Sigmoid colon (tissue), 7 donors: ENCODE data around the gene HID1. TPM values are rescaled to one million over a fixed set of nuclear protein-coding genes. Genes with fewer than 3 reads are reported as not detected.
"Not testable (repeated sequence)": the region's sequence is repeated elsewhere in the genome, so short reads cannot be mapped to it uniquely, and the experiment has no call there.

ENCODE experiments used
- DNase-seq: peaks from one replicate; pipeline ENCODE4 v3.0.0-alpha.2; 2019
- H3K27ac ChIP-seq, 4 donors: fragments of 200-600 bp; sonication (generic); one replicate each; pipeline ENCODE4 v1.5.1; 2016 to 2019; ENCODE audit warnings: mild to moderate bottlenecking in 1 of 4
- H3K27me3 ChIP-seq, 3 donors: fragments of 200-600 bp; sonication (generic); one replicate each; pipeline ENCODE4 v1.5.1; 2019; ENCODE audit warnings: mild to moderate bottlenecking in 1 of 3
- H3K36me3 ChIP-seq, 4 donors: fragments of 200-600 bp; sonication (generic); one replicate each; pipeline ENCODE4 v1.5.1; 2016 to 2019
- H3K4me1 ChIP-seq, 4 donors: fragments of 200-600 bp; sonication (generic); one replicate each; pipeline ENCODE4 v1.5.1; 2017 to 2019
- H3K4me3 ChIP-seq, 4 donors: fragments of 200-600 bp; sonication (generic); one replicate each; pipeline ENCODE4 v1.5.1; 2017 to 2019; ENCODE audit warnings: mild to moderate bottlenecking in 2 of 4, moderate library complexity in 1 of 4
- H3K9me3 ChIP-seq, 4 donors: fragments of 200-600 bp in 3 of 4; sonication (generic) in 3 of 4; one replicate each; pipeline versions ENCODE4 v1.5.1 to v1.6.1; 2013 to 2019
- CTCF ChIP-seq, 4 experiments: fragments of 450-650 bp in 3 of 4; fragments of 200-600 bp in 1 of 4; IDR thresholded peaks; one replicate each; pipeline ENCODE4 v1.5.1; 2016 to 2019; ENCODE audit warnings: antibody characterized with exemption in 4 of 4, mild to moderate bottlenecking in 3 of 4, moderate library complexity in 2 of 4
- EP300 ChIP-seq, 4 donors: sonication (generic); formaldehyde crosslinking; IDR thresholded peaks; one replicate each; pipeline ENCODE4 v1.6.1; 2017; ENCODE audit warnings: antibody characterized with exemption in 4 of 4
- POLR2A ChIP-seq, 2 donors: fragments of 450-650 bp; IDR thresholded peaks; one replicate each; pipeline ENCODE4 v1.6.1; 2016; ENCODE audit warnings: antibody characterized with exemption in 2 of 2, mild to moderate bottlenecking in 2 of 2, moderate library complexity in 2 of 2
- POLR2AphosphoS5 ChIP-seq, 4 donors: sonication (generic); formaldehyde crosslinking; IDR thresholded peaks; one replicate each; pipeline ENCODE4 v1.6.1; 2017; ENCODE audit warnings: antibody characterized with exemption in 4 of 4
- WGBS, 2 donors: extraction: QIAGEN DNeasy Blood & Tissue Kit; methylation state at CpG; one replicate each; pipeline ENCODE4 v1.1.7; 2013; 5-methylcytosine and 5-hydroxymethylcytosine counted together
- intact Hi-C: fragments of 100-400 bp; cut with DNase I; formaldehyde crosslinking; loops from one replicate; pipeline ENCODE4 v1.15.1; 2023
- polyA plus RNA-seq, 3 donors: library from polyadenylated mRNA; stranded (reverse); fragments of 200-250 nt; gene quantifications; one replicate each; pipeline ENCODE4 v1.2.3, GENCODE V29; 2013
- total RNA-seq, 4 donors: library from RNA; depleted of rRNA; stranded (reverse); fragments of >200 nt; gene quantifications; one replicate each; pipeline ENCODE4 v1.1.0, GENCODE V29; 2016
- donor health status: healthy with polysubstance abuse.
- donor health status: Bipolar disorder and iron deficiency.
- donor health status: healthy.

Gene HID1
- total and polyA plus RNA-seq, 7 donors, result 7.1 to 34.8 (median 21.6) TPM

GRCh38 chr17:74907012-74907411 is 65.5 kb downstream of the HID1 start:
- no peak overlapping the region for H3K27ac ChIP-seq
- H3K9me3 ChIP-seq, result no peaks in the 10 kb centered on the region
- no peak for DNase-seq
- H3K4me3 ChIP-seq, result no peak overlapping the region
- 95 to 97% methylated on average over 34 of the region's 34 CpGs for WGBS, 2 donors
- intact Hi-C loops, result no loop called here
- TF ChIP-seq POLR2A (IDR thresholded peaks at IDR 0.05), result no peak
- TF ChIP-seq EP300 (IDR thresholded peaks at IDR 0.05), result no peak
- H3K27me3 ChIP-seq, result peaks cover 0 to 17% (median 5%) of the 10 kb centered on the region in 3 donors
- H3K36me3 ChIP-seq, result no peaks in the 10 kb centered on the region
- H3K4me1 ChIP-seq, result no peaks in the 10 kb centered on the region

- DNase-seq, intact Hi-C loops, H3K36me3 ChIP-seq, H3K27ac ChIP-seq, H3K9me3 ChIP-seq, H3K4me1 ChIP-seq, H3K4me3 ChIP-seq: not testable (repeated sequence)
- H3K27me3 ChIP-seq, result peaks cover 0 to 17% (median 7%) of the 10 kb centered on the region in 3 donors
- 68 to 70% methylated on average over 6 of the region's 6 CpGs for WGBS, 2 donors
Measured at GRCh38 chr17:74906214-74906793, 66.3 kb downstream of the HID1 start.

- intact Hi-C loops, result no loop called here
- Histone ChIP-seq H3K27me3 (peaks cover 0 to 17% (median 7%) of the 10 kb centered on the region in 3 donors), H3K36me3 (no peaks in the 10 kb centered on the region), H3K9me3 (no peaks in the 10 kb centered on the region), H3K4me1 (no peaks in the 10 kb centered on the region), H3K27ac (no peak overlapping the region), H3K4me3 (no peak overlapping the region)
- TF ChIP-seq EP300 (IDR thresholded peaks at IDR 0.05), result no peak
- no peak for TF ChIP-seq POLR2AphosphoS5 (IDR thresholded peaks at IDR 0.05)
- TF ChIP-seq POLR2A (IDR thresholded peaks at IDR 0.05), result no peak
- no peak for TF ChIP-seq CTCF (IDR thresholded peaks at IDR 0.05)
- WGBS, 2 donors, result 79 to 82% methylated on average over 7 of the region's 7 CpGs
- DNase-seq, result no peak
Measured at GRCh38 chr17:74904687-74905409, 67.7 kb downstream of the HID1 start.

GRCh38 chr17:74903671-74904070 is 68.9 kb downstream of the HID1 start:
- Histone ChIP-seq H3K4me3 (no peak overlapping the region), H3K27ac (no peak overlapping the region), H3K27me3 (peaks cover 0 to 17% (median 7%) of the 10 kb centered on the region in 3 donors), H3K9me3 (no peaks in the 10 kb centered on the region), H3K36me3 (no peaks in the 10 kb centered on the region), H3K4me1 (no peaks in the 10 kb centered on the region)
- WGBS, 2 donors, result 53 to 73% methylated on average over 6 of the region's 6 CpGs
- no peak for TF ChIP-seq POLR2AphosphoS5 (IDR thresholded peaks at IDR 0.05)
- TF ChIP-seq EP300 (IDR thresholded peaks at IDR 0.05), result no peak
- no peak for TF ChIP-seq POLR2A (IDR thresholded peaks at IDR 0.05)
- no peak for TF ChIP-seq CTCF (IDR thresholded peaks at IDR 0.05)
- intact Hi-C loops, result no loop called here
- no peak for DNase-seq

GRCh38 chr17:74903034-74903433 is 69.5 kb downstream of the HID1 start:
- intact Hi-C loops, result no loop called here
- WGBS, 2 donors, result 83 to 85% methylated on average over 9 of the region's 9 CpGs
- Histone ChIP-seq H3K4me3 (no peak overlapping the region), H3K4me1 (no peaks in the 10 kb centered on the region), H3K27me3 (peaks cover 0 to 17% (median 7%) of the 10 kb centered on the region in 3 donors), H3K9me3 (no peaks in the 10 kb centered on the region), H3K27ac (no peak overlapping the region), H3K36me3 (no peaks in the 10 kb centered on the region)
- DNase-seq, result no peak
- TF ChIP-seq POLR2A (IDR thresholded peaks at IDR 0.05), result no peak
- TF ChIP-seq CTCF (IDR thresholded peaks at IDR 0.05), result no peak
- TF ChIP-seq EP300 (IDR thresholded peaks at IDR 0.05), result no peak
- no peak for TF ChIP-seq POLR2AphosphoS5 (IDR thresholded peaks at IDR 0.05)
